Renal cortex interstitium (tissue), 11 donors: ENCODE results near the gene PAFAH1B2. TPM values are rescaled to one million over a fixed set of nuclear protein-coding genes. Genes with fewer than 3 reads are reported as not detected.
"Not testable (repeated sequence)": the region's sequence is repeated elsewhere in the genome, so short reads cannot be mapped to it uniquely, and the experiment has no call there.

Source experiments
- DNase-seq, 11 donors: peaks; one replicate each; pipeline ENCODE4 v3.0.0-alpha.2; 2013; ENCODE audit warnings: low read depth in 9 of 11, low spot score in 4 of 11; ENCODE audit errors: extremely low read depth in 1 of 11
- polyA plus RNA-seq, 3 donors: library from polyadenylated mRNA; unstranded; fragments of 120-200 nt; gene quantifications; one replicate each; pipeline ENCODE4 v1.2.1, GENCODE V29; 2013; ENCODE audit not compliant: insufficient read length in 3 of 3

The PAFAH1B2 gene
- polyA plus RNA-seq, 3 donors: 75.0 to 80.0 (median 76.7) TPM

- not testable (repeated sequence) for DNase-seq
These were observed 64.6 kb downstream of the PAFAH1B2 start for GRCh38 chr11:117208710-117209109.

GRCh38 chr11:117209351-117210125, 65.5 kb downstream of the PAFAH1B2 start:
- not testable (repeated sequence) for DNase-seq

GRCh38 chr11:117210620-117211019, 66.5 kb downstream of the PAFAH1B2 start:
- no peak for DNase-seq

- DNase-seq: no peak
These were observed 68.7 kb downstream of the PAFAH1B2 start for GRCh38 chr11:117212697-117213355.

DNA sequence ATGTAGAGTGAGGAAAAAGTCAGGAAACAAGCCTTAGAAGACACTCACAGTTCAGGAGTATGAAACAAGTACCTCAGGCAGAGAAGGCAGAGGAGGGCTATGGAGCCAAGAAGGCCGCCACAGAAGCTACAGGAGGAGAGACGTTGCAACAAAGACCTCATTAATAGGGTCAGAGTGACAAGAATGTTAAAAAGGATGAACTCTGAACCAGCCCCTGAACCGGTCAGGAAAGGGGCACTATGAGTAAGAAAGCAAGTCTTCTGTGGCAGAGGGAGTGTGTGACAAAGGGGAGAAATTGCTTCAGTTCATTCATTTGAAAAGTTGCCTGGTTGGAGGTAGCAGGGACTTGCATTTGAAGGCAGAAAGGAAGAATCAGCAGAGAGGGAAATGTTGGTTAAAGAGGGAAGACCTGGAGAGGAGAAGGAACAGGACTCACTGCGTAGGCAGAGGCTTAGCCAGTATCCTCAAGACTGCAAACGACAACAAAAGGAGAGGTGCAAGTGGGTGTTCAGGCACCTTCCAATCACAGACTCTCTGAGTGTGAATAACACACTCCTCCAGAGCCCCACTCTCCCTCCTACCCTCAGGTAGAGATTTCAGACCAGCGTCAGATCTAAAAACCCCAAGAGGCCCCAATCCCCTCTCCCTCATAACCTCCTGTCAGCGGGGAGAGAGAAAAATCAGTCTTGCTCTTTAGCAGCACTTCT, 70.5 kb downstream of the PAFAH1B2 start:
- no peak for DNase-seq

GRCh38 chr11:117217141-117218084, 73.3 kb downstream of the PAFAH1B2 start:
- DNase-seq: no peak

GRCh38 chr11:117218133-117218915, 74.2 kb downstream of the PAFAH1B2 start:
- DNase-seq: no peak

GRCh38 chr11:117219001-117219400, 74.9 kb downstream of the PAFAH1B2 start:
- DNase-seq: no peak

GRCh38 chr11:117219455-117219854, 75.4 kb downstream of the PAFAH1B2 start:
- DNase-seq: no peak

GRCh38 chr11:117219995-117220394, 75.9 kb downstream of the PAFAH1B2 start:
- no peak for DNase-seq

- DNase-seq: no peak
These were observed 76.5 kb downstream of the PAFAH1B2 start for GRCh38 chr11:117220568-117220967.

DNA sequence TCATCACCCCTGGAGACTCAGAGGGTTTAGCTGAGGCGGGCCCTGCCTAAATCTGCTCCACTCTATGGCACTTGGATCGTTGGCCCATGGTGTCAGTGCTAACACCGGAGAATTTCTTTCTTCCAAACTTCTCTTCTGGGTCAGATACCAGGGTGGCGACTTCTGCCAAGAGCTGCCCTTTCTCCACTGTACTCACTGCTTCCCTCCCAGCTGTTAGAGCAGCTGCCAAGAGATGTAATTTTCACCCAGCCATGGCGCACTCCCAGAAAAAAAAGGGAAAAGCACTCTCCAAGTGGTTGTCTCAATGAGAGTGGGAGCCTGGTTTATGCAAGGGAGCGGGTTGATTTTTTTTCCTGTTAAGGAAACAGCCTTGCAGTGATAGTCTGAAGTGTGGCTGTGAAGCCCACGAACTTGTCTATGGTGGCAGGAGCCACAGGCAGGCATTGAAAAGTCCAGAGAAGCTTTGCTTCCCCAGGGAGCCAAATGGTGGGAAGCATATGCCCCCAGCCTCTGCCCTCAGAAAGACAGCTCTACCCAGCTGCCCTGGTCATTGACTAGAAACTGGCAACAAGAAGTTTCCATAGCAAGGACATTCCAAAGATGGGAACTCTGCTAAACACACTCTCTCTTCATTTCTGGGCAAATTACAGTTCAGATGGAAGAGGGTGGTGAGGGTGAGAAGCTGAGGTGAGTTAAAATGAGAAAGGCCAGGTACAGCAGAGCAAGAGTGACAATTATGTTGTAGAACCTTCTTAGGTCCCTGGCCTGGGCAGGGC, 77.1 kb downstream of the PAFAH1B2 start:
- no peak for DNase-seq

- DNase-seq: no peak
These were observed 77.9 kb downstream of the PAFAH1B2 start for GRCh38 chr11:117221775-117222517.

GRCh38 chr11:117222991-117223740, 79.1 kb downstream of the PAFAH1B2 start:
- DNase-seq: no peak

DNA sequence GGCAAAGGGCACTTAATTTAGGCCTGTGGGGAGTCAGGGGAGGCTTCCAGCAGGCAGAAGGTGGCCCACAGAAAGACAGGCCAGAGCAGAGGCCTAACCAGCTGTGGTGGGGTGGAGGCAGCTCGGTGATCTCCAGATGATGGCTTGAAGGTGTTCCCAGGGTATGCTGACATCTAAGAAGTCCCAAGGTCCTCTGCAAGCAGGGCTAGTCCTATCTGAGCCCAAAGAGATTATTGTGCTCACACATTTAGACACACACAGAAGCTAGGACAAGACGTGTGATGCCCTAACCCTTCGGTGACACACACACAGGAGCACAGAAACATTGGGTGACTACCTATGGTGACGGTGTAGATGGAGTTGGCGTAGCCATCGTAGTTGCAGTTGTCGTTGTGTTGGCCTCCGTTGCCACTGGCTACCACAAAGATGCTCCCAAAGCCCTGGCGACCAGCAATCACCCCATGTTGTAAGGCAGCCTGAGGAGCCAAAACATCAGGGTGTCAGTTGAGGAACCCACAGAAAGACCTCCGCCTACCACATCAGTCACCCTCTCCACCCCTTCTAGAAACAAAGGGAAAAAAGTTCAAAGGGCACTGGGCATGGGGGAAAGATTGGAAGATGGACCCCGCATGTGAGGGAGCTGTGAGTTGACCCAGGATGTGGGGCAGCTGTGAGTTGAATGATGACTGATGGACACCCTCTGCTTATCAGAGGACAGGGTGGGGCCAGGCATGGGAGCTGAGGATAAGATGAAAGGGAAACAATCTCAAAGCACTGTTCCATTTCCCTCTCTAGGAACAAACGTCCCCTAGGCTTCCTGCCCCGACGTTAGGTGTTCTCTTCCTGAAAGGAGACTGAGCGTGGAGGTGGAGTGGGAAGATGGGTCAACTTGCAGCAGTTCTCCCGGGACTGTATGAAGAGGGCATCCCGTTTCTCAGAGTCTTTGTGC, 79.9 kb downstream of the PAFAH1B2 start:
- DNase-seq: no peak
